ENCODE measurements around the gene INPP4B. TPM values are rescaled to one million over a fixed set of nuclear protein-coding genes. Genes with fewer than 3 reads are reported as not detected.

The INPP4B gene
- total RNA-seq, 1 experiment from 2014 or later, result 17.6 TPM

- Mint-ChIP-seq H3K4me1 (ENCODE audit: insufficient read depth, unreplicated experiment) (no peaks in the 10 kb centered on the region), H3K27ac (ENCODE audit: low read depth, unreplicated experiment) (no peak overlapping the region), H3K4me3 (ENCODE audit: unreplicated experiment) (no peak overlapping the region), H3K9me3 (ENCODE audit: unreplicated experiment) (no peaks in the 10 kb centered on the region), H3K36me3 (ENCODE audit: insufficient read depth, unreplicated experiment) (peaks cover 12% of the 10 kb centered on the region), H3K27me3 (ENCODE audit: insufficient read depth, unreplicated experiment) (no peaks in the 10 kb centered on the region)
- POLR2A ChIA-PET, result no interaction called here
- no peak for TF ChIP-seq CTCF (IDR thresholded peaks at IDR 0.05; ENCODE audit: unreplicated experiment)
- no peak for DNase-seq (ENCODE audit: unreplicated experiment)
- intact Hi-C loops (cut with micrococcal nuclease), result no loop called here
- no TSS peak for BruUV-seq (replicated peaks)
- CTCF ChIA-PET, result no interaction called here
Measured at GRCh38 chr4:142312391-142312790, 533.7 kb downstream of the INPP4B start.

DNA sequence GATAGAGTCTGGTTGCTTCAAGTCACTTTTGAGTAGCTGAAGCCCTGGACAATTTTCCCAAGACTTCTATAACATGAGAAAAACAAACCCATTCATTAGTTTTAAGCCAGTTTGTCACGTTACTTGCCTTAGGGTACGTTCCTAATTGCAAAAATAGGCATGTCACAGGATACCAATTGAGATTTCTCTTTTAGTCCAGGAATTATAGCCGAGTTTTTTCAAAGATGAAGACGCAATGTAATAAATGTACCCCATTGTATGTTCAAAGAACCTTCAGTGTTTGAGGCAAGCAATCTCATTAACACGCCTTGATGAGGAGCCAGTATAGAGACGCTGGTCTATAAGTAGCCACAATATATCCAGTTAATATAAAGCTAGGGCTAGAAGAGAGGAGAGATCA lies 534.2 kb downstream of the INPP4B start:
- Mint-ChIP-seq H3K4me1 (ENCODE audit: insufficient read depth, unreplicated experiment) (no peaks in the 10 kb centered on the region), H3K36me3 (ENCODE audit: insufficient read depth, unreplicated experiment) (peaks cover 12% of the 10 kb centered on the region), H3K27me3 (ENCODE audit: insufficient read depth, unreplicated experiment) (no peaks in the 10 kb centered on the region), H3K9me3 (ENCODE audit: unreplicated experiment) (no peaks in the 10 kb centered on the region), H3K27ac (ENCODE audit: low read depth, unreplicated experiment) (no peak overlapping the region), H3K4me3 (ENCODE audit: unreplicated experiment) (no peak overlapping the region)
- intact Hi-C loops (cut with micrococcal nuclease), result no loop called here
- POLR2A ChIA-PET, result no interaction called here
- DNase-seq (ENCODE audit: unreplicated experiment), result no peak
- BruUV-seq (replicated peaks), result no TSS peak
- no peak for TF ChIP-seq CTCF (IDR thresholded peaks at IDR 0.05; ENCODE audit: unreplicated experiment)
- CTCF ChIA-PET, result no interaction called here

DNA sequence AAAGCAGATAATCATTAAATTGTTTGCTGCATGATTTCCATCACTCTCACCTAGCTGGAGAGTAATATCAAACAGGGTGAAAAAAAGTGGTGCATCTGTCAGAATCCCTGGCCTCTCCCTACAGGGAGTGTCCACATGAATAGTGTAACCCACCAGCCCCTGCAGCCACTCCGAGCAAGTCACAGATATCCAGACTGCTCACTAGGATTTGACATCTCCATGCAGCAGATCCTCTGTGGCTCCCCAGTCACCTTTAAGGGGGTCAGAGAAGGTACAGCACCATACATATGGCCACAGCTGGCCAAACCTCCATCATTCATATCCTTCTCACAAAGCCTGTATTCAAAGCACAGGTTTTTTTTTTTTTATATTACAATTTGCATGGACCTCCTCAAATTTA lies 536.3 kb downstream of the INPP4B start:
- Mint-ChIP-seq H3K27ac (ENCODE audit: low read depth, unreplicated experiment) (no peak overlapping the region), H3K4me1 (ENCODE audit: insufficient read depth, unreplicated experiment) (no peaks in the 10 kb centered on the region), H3K36me3 (ENCODE audit: insufficient read depth, unreplicated experiment) (peaks cover 15% of the 10 kb centered on the region), H3K9me3 (ENCODE audit: unreplicated experiment) (no peaks in the 10 kb centered on the region), H3K27me3 (ENCODE audit: insufficient read depth, unreplicated experiment) (no peaks in the 10 kb centered on the region), H3K4me3 (ENCODE audit: unreplicated experiment) (no peak overlapping the region)
- TF ChIP-seq CTCF (IDR thresholded peaks at IDR 0.05; ENCODE audit: unreplicated experiment), result no peak
- CTCF ChIA-PET, result interaction anchor here (0.7 kb wide), 1 partner anchor 44 kb away, joined by 4 read pairs; no protein-coding TSS in a partner anchor
- intact Hi-C loops (cut with micrococcal nuclease), result no loop called here
- POLR2A ChIA-PET, result no interaction called here
- no peak for DNase-seq (ENCODE audit: unreplicated experiment)
- no TSS peak for BruUV-seq (replicated peaks)

DNA sequence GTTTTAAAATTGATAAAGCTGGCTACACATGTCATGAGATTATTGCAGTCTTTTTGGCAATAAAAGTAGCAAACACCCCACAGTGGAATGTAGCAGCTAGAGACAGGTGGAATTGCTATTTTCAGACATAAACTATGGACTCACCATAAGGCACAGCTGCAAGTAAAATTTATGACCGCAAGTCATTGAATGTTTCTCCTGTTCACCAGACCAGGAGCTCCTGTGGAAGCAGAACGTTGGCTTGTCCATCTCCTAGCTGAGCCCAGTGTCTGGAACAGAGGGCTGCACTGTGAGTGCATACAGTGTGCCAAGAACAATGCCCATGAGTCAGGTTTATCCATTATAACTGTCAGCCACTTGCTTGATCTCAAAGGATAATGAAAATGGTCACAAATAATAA lies 538.2 kb downstream of the INPP4B start:
- Mint-ChIP-seq H3K27ac (ENCODE audit: low read depth, unreplicated experiment) (no peak overlapping the region), H3K36me3 (ENCODE audit: insufficient read depth, unreplicated experiment) (peaks cover 18% of the 10 kb centered on the region), H3K4me3 (ENCODE audit: unreplicated experiment) (no peak overlapping the region), H3K27me3 (ENCODE audit: insufficient read depth, unreplicated experiment) (no peaks in the 10 kb centered on the region), H3K9me3 (ENCODE audit: unreplicated experiment) (no peaks in the 10 kb centered on the region), H3K4me1 (ENCODE audit: insufficient read depth, unreplicated experiment) (no peaks in the 10 kb centered on the region)
- BruUV-seq (replicated peaks), result no TSS peak
- CTCF ChIA-PET, result interaction anchor here (0.6 to 1.2 kb wide), 2 partner anchors 10 to 25 kb away, joined by 3 to 5 read pairs; no protein-coding TSS in a partner anchor
- no peak for DNase-seq (ENCODE audit: unreplicated experiment)
- intact Hi-C loops (cut with micrococcal nuclease), result no loop called here
- TF ChIP-seq CTCF (IDR thresholded peaks at IDR 0.05; ENCODE audit: unreplicated experiment), result no peak
- POLR2A ChIA-PET, result interaction anchor here (0.6 to 1.1 kb wide), 2 partner anchors 10 to 537 kb away, joined by 3 to 5 read pairs; no protein-coding TSS in a partner anchor
